NCI-H2196 (cell line): ENCODE data around the gene OPN1MW3.
"Not testable (repeated sequence)": the region's sequence is repeated elsewhere in the genome, so short reads cannot be mapped to it uniquely, and the experiment has no call there.

Experiments used
- DNase-seq: peaks from one replicate; lab custom pipeline; 2025; ENCODE audit not compliant: unreplicated experiment; lab: John Stamatoyannopoulos, UW

Gene OPN1MW3

DNA sequence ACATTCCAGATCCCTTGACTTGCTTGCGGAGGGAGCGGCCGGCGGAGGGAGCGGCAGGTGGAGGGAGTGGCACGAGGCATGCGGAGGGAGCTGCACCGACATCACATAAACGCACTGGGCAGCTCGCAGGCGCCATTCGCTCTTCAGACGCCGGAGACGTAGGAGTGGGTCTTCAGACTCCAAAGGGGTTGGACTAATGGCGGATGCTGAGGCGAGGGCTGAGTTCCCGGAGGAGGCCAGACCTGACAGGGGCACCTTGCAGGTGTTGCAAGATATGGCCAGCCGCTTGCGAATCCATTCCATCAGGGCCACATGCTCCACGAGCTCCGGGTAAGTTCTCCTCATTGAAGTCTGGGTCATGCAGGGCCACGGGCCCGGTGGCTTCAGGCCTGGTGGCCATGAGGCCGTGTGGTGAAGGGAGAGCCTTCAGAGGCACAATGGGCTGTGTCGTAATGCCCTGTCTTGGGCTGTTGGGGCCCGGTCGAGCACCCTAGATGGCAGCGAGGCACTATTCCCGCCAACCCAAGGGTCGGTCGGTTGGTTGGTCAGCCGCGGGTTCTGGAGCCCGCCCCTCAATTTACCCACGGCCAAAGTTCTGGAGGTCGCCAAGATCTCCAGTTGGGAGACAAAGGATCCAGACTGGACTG is 38.4 kb downstream of the OPN1MW3 start, which contains the start of gene TKTL1:
Gene TKTL1, plus strand, starts transcription at position 132 of the 647 bp plus-strand sequence. Its CDS starts 65 bp downstream, at position 197.
- no peak for DNase-seq

DNA sequence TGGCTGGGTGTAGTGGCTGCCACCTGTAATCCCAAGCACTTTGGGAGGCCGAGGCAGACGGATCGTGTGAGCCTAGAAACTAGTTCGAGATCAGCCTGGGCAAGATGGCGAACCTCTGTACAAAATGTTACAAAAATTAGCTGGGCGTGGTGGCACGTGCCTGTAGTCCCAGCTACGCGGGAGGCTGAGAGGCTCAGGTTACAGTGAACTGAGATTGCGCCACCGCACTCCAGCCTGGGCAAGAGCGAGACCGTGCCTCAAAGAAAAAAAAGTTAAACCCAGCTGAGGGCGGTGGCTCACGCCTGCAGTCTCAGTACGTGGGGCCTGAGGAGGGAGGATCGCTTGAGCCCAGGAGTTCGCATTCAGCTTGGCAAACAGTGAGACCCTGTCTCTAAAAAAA is 39.3 kb downstream of the OPN1MW3 start:
- DNase-seq, result no peak

- DNase-seq, result peak; percentile 71
Observed at GRCh38 chrX:154298312-154298711, 40.9 kb downstream of the OPN1MW3 start.

GRCh38 chrX:154300816-154301215 is 43.4 kb downstream of the OPN1MW3 start:
- DNase-seq, result no peak

- DNase-seq, result not testable (repeated sequence)
Observed at GRCh38 chrX:154302998-154303397, 45.6 kb downstream of the OPN1MW3 start.

DNA sequence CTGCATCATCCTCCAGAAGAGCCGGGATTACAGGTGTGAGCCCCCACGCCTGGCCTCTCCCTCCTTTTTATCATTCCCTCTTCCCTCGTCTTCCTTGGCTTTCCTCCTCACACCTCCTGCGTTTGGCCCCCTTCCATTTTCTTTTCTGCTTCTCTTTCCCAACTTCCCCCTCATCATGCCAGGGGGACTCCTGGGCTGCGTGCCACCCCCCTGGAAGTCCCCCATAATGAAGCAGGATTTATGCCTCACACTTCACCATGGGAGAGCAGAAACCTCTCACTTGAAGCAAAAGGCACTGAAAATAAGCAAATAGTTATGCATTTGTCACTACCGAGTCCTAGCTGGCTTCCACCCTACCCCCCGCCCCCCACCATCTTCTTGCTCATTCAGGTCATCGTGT is 46.1 kb downstream of the OPN1MW3 start:
- DNase-seq, result no peak

- DNase-seq, result no peak
Observed at GRCh38 chrX:154304846-154305245, 47.5 kb downstream of the OPN1MW3 start.

GRCh38 chrX:154305541-154306205 is 48.3 kb downstream of the OPN1MW3 start:
- DNase-seq, result no peak

DNA sequence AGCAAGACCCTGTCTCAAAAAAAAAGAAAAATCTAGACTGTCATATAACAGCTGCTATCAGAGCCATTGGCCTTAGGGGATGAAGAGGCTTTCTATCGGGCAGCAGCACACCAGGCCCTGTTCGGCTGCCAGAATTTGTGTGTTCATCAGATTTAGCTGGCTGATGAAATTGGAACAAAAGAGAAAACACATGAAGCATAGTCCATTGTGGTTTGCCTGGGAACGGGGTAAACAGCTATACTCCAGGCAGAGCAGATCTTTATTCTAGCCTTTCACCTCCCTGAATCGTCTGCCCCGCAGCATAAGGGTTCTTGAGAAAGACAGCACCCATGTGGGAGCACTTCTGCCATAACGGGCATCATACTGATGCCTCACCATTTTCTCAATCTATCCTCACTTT is 49.8 kb downstream of the OPN1MW3 start:
- DNase-seq, result no peak

DNA sequence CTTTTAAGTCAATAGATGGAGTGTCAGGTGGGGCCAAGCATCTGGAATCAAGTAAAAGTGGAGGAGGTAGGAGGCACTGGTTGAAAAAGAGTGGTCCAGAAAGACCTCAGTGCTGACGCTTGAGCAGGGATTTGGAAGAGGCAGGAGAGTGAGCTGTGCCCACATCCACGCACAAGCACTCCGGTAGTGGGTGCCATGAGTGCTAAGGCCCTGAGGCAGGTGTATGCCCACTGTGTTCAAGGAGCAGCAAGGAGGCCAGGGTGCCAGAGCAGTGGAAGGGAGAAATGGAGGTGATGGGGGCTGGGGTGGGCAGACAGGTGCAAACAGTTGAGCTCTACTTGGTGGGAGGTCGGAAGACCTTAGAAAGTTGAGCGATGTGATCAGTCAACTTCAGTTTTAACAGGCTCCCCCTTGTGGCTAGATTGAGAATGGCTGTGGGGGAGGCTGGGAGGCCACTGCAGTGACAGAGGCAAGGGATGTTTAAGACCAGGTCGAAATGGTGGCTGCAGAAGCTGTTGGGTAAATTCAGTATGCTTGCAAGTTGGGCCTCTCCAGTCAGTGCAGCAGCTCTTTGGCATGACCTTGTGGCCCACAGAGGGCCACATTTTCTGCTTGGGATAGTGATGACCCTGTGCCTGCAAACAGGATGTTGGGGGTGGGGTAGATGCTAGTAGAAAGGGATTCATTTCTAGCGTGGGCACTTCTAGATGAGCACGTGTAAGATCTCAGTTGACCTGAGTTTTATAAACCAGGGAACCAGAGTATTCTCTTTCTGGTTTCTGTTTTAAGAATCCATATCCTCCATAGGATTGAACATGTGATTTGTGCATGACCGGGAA is 50.9 kb downstream of the OPN1MW3 start:
- DNase-seq, result peak; percentile 39

- DNase-seq, result no peak
Observed at GRCh38 chrX:154309041-154309775, 51.8 kb downstream of the OPN1MW3 start.

- no peak for DNase-seq
Observed at GRCh38 chrX:154310616-154311536, 53.5 kb downstream of the OPN1MW3 start.

- no peak for DNase-seq
Observed at GRCh38 chrX:154312116-154312515, 54.7 kb downstream of the OPN1MW3 start.

DNA sequence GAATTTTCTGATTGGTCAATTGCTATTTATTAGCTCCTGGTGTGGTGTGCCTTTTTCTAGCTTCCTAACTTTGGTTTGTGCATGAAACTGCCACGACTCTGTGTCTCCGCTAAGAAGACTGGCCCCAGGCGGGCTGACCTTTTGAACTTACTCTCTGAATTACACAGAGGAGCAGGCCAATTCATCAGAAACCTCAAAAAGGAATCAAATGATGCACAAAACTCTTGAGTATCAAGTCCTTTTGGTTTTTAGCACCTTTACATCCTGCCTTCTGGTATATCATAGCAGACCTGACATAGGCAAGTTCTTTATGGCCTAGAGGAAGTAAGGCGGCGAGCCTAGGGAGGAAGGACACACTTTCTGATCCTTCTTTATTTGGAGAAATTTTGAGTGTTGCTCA is 55.8 kb downstream of the OPN1MW3 start:
- DNase-seq, result no peak

DNA sequence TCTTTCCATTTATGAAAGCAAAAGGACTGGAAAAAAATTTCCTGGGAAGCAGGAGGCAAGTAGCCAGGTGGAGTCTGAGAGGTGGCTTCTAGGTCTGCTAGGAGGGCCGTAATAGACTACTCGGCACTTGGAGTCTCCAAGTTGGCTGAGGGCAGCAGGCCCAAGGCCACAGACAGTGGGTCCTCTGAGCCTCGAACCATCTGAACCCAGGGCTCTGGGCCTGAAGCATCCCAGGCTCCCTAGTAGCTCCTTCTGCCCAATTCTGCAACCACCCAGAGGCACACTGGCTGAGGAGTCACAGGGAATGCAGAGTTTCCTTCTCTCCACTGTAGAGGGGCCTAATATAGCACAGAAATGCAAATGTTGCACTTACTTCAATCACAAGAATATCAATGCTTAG is 58.0 kb downstream of the OPN1MW3 start:
- DNase-seq, result no peak

GRCh38 chrX:154317391-154317995 is 60.1 kb downstream of the OPN1MW3 start:
- DNase-seq, result peak; percentile 2

DNA sequence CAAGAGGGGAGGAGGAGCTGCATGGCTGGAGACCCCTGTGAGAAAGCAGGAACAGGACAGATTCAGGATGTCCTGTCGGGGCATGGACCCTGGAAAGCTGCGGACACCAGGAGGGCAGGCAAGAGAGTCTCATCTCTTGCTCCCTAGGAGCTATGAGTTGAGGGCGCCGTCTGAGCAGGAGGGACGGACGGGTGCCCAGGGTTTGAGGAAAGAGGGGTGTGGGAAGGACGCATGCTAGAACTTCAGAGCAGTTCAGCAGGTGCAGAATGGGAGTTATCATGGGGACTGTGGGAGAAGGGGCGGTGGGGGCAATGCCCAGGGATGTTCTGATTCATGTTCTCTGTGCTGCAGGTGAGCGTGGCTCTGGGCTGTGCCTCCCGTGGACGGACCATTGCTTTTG is 63.0 kb downstream of the OPN1MW3 start:
- DNase-seq, result no peak
